Stimulated activated CD4-positive, alpha-beta T cell treated with anti-CD3 and anti-CD28 coated beads, Interleukin-12 subunit alpha, Interleukin-12 subunit beta, amount 100 ng/mL, for 48 hours (primary cell): ENCODE measurements around the gene ADGRV1.
"Not testable (repeated sequence)": the region's sequence is repeated elsewhere in the genome, so short reads cannot be mapped to it uniquely, and the experiment has no call there.

ENCODE experiments used
- DNase-seq, 3 donors: peaks; one replicate each; pipeline ENCODE4 v3.0.0-alpha.2; 2020; ENCODE audit warnings: low read depth in 2 of 3, low spot score in 1 of 3

The ADGRV1 gene

GRCh38 chr5:90703932-90704331, 145.3 kb downstream of the ADGRV1 start:
- no peak for DNase-seq

GRCh38 chr5:90707698-90708097, 149.1 kb downstream of the ADGRV1 start:
- DNase-seq = no peak

GRCh38 chr5:90709323-90710155, 150.9 kb downstream of the ADGRV1 start:
- no peak for DNase-seq

- no peak for DNase-seq
Observed at GRCh38 chr5:90718387-90718786, 159.8 kb downstream of the ADGRV1 start.

- no peak for DNase-seq
Observed at GRCh38 chr5:90739567-90739966, 181.0 kb downstream of the ADGRV1 start.

GRCh38 chr5:90740244-90740799, 181.7 kb downstream of the ADGRV1 start:
- no peak for DNase-seq

- DNase-seq = no peak
Observed at GRCh38 chr5:90741022-90741564, 182.5 kb downstream of the ADGRV1 start.

- DNase-seq = no peak
Observed at GRCh38 chr5:90746119-90746518, 187.5 kb downstream of the ADGRV1 start.

GRCh38 chr5:90747175-90747574, 188.6 kb downstream of the ADGRV1 start:
- no peak for DNase-seq

GRCh38 chr5:90747693-90748092, 189.1 kb downstream of the ADGRV1 start:
- DNase-seq = no peak

GRCh38 chr5:90759119-90759518, 200.5 kb downstream of the ADGRV1 start:
- no peak for DNase-seq

- no peak for DNase-seq
Observed at GRCh38 chr5:90767710-90768109, 209.1 kb downstream of the ADGRV1 start.

GRCh38 chr5:90770006-90770541, 211.5 kb downstream of the ADGRV1 start:
- DNase-seq = not testable (repeated sequence)

GRCh38 chr5:90777959-90778358, 219.4 kb downstream of the ADGRV1 start:
- DNase-seq = no peak

GRCh38 chr5:90783460-90784333, 225.1 kb downstream of the ADGRV1 start:
- peak; percentile 25 to 78 (median 51) for DNase-seq

GRCh38 chr5:90786756-90787155, 228.2 kb downstream of the ADGRV1 start:
- no peak for DNase-seq

- DNase-seq = no peak
Observed at GRCh38 chr5:90792725-90793124, 234.1 kb downstream of the ADGRV1 start.

GRCh38 chr5:90793183-90793582, 234.6 kb downstream of the ADGRV1 start:
- DNase-seq = no peak

- DNase-seq = not testable (repeated sequence)
Observed at GRCh38 chr5:90796919-90797318, 238.3 kb downstream of the ADGRV1 start.

GRCh38 chr5:90800082-90800481, 241.5 kb downstream of the ADGRV1 start:
- not testable (repeated sequence) for DNase-seq

- DNase-seq = not testable (repeated sequence)
Observed at GRCh38 chr5:90800515-90800914, 241.9 kb downstream of the ADGRV1 start.
